ENCODE results near the gene SIGLEC11.

SIGLEC11 gene

DNA sequence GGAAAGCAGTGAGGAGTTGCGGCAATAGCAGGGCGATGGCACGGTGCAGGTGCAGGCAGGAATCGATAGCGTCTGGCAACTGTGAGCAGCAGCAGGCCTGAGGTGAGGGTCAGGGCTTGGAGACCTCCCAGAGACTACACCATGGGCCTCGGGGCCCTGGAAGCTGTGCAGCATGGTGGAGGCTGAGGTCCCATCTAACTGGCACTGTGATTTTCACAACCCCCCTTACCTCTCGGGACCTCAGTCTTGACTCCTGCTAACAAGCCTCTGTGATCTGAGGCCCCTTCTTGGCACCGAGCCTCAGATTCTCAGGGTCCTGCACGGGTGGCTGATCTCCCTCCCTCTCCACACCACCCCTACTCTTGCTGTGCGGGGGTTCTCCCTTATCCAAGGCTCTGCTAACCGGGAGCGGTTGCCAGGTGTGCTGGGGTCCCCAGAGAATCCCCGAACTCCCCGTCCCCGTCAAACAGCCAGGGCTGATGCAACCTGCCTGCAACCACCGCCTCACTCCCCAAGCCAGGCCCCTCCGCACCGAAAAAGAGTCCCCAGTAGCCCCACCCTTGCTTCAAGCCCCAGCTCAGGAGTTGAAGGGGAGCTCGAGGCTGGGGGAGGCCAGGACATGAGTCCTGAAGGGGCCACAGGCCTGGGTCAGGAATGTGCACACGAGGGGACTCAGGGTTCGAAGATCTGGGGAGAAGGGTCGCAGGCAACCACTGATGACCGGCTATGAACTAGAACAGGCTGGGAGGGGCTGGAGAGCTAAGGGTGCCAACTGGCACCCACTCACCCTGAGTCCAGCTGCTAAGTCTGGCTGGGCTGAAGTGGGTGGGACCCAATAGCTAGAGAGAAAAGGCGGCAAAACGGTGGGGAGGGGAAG lies 36.7 kb downstream of the SIGLEC11 start:
- DNase-seq: no peak

GRCh38 chr19:49923055-49924003 lies 37.6 kb downstream of the SIGLEC11 start:
- no peak for DNase-seq

GRCh38 chr19:49921871-49922795 lies 38.8 kb downstream of the SIGLEC11 start:
- DNase-seq: no peak

DNA sequence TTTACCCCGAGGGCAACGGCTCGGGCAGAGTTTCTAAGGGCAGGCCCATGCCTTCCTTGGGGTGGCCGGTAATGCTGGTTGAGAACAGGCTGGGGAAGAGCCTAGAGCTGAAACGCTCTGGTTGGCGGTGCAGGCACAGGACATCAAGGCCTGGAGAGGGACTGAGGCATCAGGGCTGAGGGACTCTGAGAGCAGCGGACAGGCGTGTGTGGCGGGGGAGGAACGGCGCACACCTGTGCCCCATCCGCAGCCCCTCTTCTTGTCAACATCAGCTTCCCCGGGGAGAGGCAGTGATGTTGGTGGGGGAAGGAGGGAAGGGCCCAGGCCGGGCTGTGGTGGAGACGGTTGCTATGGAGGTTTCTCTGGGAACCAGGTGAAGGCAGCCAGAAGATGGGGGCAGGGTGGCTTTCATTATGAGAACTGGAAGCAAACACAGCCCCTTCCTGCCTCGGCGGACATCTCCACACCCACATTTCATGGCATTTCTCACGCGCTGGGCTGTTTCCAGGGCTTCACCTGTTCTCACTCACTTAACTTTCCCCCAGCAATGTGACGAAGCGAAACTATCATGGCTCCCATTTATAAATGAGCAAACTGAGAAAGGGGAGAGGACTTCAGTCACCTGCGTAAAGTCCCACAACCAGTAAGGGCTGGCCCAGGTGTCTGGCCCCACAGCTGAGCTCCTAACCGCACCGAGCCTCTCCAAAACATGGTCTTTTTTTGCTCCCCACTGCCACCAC lies 40.2 kb downstream of the SIGLEC11 start:
- DNase-seq: no peak

DNA sequence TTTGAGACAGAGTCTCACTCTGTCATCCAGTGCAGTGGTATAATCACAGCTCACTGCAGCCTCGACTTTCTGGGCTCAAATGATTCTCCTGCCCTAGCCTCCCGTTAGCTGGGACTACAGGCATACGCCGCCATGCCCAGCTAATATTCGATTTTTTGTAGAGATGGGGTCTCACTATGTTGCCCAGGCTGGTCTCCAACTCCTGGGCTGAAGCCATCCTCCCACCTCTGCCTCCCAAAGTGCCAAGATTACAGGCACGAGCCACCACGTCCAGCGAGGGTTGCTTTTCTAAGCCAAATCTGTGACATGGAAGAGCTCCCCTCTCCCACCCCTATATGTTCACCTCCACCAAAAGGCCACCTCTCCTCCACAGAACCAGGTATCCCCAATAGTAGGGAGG lies 42.9 kb downstream of the SIGLEC11 start:
- DNase-seq: no peak

DNA sequence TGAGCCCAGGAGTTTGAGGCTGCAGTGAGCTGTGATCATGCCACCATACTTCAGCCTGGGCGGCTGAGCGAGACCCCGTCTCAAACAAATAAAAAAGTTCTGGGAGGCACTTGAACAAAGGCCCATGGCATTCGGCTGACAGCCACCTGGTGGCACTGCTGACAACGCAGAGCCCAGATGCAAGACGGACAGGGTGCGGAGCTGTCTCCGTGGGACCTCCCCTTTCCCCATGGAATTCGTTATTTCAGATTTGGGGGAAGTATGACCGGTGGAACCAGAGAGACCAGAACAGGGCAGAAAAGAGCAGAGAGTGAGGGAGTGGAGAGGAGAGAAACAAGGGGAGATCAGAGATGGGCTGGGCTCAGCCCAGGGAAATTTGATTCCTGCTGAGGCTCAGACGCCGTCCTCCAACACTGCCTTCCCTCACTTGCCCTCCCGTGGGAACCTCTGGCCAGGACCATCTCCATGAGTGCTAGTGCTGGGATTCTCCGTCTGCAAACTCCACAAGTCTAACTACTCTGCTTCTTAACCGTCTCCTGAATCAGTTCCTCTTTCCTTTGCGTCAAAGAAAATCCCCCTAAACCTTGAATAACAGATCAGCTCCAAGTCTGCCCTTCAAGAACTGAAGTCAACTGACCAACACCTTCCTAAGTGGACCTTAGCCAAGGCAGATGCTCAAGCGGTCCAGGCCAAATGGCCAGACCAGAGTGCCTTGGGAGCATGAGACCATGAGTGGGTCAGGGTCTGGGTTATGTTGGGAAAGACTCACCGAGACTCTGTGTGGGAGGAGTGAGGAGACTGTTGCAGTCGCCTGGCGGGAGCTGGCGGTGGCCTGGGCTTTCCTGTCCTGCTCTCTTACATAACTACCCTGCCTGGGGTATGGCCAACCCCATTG lies 43.9 kb downstream of the SIGLEC11 start:
- no peak for DNase-seq

GRCh38 chr19:49915271-49915670 lies 45.7 kb downstream of the SIGLEC11 start:
- DNase-seq: no peak

DNA sequence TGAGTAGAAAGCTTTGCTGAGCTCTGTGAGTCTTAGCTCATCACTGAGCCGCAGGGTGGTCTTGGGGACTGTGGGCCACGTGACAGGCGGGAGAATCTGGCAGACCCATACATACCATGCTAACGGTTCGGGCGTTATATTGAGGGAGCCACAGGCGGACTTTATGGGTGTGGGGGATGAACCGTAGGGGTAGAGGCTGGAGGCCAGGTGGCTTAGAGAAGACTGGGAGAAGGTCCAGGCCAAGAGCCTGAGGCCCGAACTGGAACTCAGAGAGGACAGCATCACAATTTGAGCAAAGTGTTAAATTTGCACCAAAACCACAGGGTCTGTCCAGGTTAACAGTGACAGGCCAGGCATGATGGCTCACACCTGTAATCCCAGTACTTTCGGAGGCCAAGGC lies 47.3 kb downstream of the SIGLEC11 start:
- DNase-seq: no peak

DNA sequence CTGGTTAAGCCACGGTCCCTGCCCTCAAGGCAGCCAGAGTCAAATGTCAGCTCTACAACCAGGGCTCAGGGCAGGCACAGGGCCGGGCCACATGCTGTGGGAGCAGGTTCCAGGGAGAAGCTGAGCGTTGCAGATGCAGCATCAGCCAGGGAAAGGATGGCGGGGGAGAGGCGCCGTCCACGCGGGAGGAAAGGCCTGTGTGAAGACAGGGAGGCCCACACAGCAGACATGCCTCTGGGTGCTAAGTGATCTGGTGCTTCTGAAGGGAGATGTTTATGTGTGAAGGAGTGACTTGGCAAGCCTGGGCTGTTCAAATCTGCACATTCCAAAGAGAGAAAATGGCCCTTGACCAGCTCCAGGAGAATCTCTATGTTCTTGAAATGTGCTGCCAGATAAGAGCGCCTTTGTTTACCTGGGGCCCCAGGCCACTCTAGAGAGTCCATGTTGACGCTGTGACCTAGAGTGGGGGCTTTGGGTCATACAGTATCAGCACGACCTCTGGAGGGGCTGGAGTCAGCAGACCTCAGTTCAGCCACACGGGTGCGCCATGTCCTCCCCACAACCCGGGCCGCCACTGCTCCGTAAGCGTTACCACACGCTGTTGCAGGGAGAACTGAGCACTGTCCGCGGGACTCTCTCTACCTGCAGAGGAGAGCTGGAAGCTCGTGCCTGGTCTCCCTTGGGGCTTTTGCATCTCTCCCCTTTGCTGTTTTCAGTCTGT lies 47.8 kb downstream of the SIGLEC11 start:
- DNase-seq: no peak

- DNase-seq: no peak
These were observed 49.4 kb downstream of the SIGLEC11 start for GRCh38 chr19:49911381-49912145.

GRCh38 chr19:49910179-49910578 lies 50.8 kb downstream of the SIGLEC11 start:
- no peak for DNase-seq

- no peak for DNase-seq
These were observed 52.2 kb downstream of the SIGLEC11 start for GRCh38 chr19:49908480-49909420.

GRCh38 chr19:49907745-49908446 lies 53.1 kb downstream of the SIGLEC11 start:
- DNase-seq: no peak

DNA sequence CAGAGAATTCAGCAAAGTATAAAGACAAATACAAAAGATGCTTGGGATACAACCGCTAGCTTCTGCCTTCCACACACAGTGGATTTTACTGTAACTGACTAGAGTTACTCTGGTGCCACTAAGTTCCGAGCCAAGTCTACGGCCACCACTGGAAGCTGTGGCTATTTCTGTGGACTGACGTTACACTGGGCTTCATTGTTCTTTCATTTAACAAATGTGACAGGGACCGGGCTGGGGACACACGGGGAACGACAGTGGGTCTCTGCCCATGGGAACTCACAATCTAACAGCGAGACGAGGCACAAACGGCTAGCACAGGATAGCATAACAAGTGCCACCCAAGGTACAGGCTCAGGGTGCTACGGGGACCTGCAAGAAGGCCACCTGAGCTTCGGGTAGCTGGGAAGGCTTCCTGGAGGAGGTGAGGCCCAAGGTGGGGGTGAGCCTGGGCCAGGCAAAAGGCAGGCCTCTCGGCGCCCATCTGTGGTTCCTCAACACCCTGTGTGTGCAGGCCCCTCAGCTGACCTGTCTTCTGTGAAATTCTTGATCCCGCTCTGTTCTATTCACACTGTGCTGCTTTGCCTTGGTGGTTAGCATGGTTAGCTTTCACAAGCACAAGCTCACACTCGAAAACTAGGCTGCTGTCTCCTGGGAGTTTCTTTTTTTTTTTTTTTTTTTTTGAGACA lies 54.0 kb downstream of the SIGLEC11 start:
- no peak for DNase-seq

DNA sequence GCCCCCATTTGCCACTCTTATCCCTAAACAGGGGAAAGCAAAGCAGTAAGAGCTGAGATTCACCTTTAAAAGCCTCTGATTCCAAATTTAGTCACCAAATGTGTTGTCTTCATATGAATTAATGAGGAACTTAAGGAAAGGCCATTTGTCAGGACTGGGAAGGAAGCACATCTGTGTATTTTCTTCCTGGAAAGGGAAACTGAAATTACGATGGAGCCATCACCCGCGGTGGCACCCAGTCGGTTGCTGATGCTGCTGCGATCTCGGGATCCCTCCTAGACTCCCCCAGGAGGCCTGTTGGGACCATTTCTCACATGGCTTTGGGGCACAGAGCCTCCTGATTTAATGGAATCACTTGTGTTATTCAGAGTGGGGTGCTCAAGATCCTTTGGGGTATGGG lies 56.8 kb downstream of the SIGLEC11 start:
- no peak for DNase-seq
